GM19467 (cell line): ENCODE measurements around the gene PDE9A.

Source experiments
- ATAC-seq: cut with Tn5 transposase; IDR thresholded peaks from one replicate; pipeline ENCODE4 v1.9.1; 2021; ENCODE audit warnings: mild to moderate bottlenecking, moderate library complexity; ENCODE audit not compliant: unreplicated experiment

Gene PDE9A

GRCh38 chr21:42767561-42767835, 114.1 kb downstream of the PDE9A start:
- no peak for ATAC-seq

- ATAC-seq: no peak
Observed at GRCh38 chr21:42768324-42769121, 115.1 kb downstream of the PDE9A start.

DNA sequence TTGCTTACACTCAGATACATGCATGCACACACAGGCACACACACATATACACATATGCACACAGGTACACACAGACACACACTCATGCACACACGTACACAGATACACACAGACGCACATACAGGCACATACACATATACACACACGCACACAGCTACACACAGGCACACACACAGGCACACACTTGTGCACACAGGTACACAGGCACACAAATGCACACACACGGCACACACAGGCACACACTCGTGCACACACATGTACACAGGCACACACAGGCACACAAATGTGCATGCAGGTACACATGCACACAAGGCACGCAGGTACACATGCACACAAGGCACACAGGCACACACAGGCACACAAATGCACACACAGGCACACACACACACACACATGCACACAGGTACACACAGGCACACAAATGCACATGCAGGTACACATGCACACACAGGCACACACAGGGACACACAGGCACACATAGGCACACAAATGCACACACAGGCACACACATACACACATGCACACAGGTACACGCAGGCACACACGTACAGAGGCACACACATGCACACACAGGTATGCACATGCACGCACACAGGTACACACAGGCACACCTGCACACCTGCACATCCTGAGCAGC, 115.9 kb downstream of the PDE9A start:
- no peak for ATAC-seq

DNA sequence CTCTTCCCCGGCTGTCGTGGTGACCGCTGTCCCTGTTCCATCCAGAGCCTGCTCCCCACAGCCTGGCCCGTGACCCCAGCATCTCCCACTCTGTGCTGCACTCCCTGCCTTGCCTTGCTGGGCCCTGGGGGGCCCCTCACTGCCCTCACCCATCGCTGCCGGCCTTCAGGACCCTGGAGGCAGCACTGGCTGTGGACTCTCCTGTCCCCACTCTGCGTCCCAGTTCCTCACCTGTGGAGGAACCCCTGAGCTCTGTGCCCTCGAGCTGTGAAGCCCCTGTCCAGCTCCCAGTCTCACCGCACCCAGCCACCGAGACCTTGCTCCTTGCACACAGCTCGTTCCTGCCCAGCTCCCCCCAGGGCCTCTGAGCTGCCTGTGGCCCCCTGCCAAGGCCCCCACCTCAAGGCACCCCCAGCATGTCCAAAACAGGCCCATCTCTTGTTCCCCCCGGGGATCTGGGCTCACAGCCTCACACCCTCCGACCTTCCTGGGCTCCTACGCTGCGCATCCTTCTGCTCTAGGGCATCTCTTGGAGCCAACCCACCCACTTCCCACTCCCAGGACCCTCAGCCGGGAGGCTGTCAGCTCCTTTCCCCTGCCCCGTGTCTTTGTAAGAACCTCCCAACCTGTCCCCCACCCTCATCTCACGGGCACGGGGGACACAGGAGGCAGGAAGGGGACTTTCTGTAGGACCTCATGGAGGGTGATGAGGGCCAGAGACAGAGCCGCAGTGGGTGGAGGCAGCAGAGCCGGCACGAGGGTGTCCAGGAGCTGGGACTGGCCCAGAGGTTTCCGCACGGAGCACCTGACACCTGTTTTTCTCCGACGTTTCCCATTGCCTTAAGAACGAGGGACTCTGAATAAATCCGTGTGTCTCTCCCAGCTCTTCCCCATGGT, 116.6 kb downstream of the PDE9A start:
- ATAC-seq: no peak

- ATAC-seq: no peak
Observed at GRCh38 chr21:42770717-42771502, 117.5 kb downstream of the PDE9A start.

DNA sequence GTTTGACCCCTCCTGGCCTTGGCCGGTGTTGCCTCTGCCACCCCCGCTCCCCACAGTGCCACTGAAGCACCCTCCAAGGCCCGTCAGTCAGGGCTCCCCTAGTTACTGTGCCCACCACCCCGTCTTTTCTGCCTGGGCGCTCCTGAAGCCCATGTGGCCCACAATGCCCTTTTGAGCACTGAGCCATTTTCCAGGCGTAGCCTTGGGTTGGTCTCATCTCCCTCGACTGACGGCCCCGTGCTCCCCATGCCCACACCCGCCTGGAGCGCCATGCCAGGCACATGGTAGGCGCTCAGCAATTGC, 118.0 kb downstream of the PDE9A start:
- no peak for ATAC-seq

DNA sequence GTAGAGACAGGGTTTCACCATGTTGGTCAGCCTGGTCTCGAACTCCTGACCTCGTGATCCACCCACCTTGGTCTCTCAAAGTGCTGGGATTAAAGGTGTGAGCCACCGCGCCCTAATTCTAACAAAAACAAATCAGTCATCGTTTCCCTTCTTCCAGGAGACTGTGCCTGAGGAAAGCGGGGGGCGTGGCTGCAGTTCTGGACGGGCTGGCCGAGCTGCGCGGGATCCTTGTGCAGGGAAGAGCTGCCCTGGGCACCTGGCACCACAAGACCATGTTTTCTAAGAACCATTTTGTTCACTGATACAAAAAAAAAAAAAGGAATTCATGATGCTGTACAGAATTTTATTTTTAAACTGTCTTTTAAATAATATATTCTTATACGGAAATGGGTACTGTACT, 121.7 kb downstream of the PDE9A start:
- no peak for ATAC-seq

- no peak for ATAC-seq
Observed at GRCh38 chr21:42775891-42776290, 122.5 kb downstream of the PDE9A start.

- no peak for ATAC-seq
Observed at GRCh38 chr21:42777064-42777756, 123.8 kb downstream of the PDE9A start.

GRCh38 chr21:42777757-42778344, 124.4 kb downstream of the PDE9A start:
- no peak for ATAC-seq

DNA sequence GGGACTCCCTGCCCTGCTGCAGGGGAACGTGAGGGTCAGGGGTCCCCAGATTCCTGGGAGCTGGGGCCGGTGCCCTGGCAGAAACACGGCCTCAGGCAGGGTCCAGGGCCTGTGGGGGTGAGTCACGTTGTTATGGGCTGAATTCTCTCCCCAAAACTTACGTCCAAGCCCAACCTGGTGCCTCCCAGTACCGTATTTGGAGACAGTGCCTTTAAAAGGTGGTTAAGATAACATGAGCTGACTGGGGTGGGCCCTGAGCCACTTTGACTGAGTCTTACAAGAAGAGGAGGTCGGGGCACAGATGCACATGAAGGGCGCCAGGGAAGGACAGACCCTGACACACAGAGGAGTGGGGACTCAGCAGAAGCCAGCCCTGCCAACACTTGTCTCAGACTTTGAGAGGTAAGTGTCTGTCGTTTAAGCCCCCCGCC, 126.0 kb downstream of the PDE9A start:
- ATAC-seq: no peak

- ATAC-seq: no peak
Observed at GRCh38 chr21:42780617-42781016, 127.2 kb downstream of the PDE9A start.

GRCh38 chr21:42781150-42781970, 127.9 kb downstream of the PDE9A start:
- no peak for ATAC-seq

GRCh38 chr21:42781971-42782722, 128.7 kb downstream of the PDE9A start:
- no peak for ATAC-seq

- ATAC-seq: no peak
Observed at GRCh38 chr21:42782723-42783242, 129.4 kb downstream of the PDE9A start.

DNA sequence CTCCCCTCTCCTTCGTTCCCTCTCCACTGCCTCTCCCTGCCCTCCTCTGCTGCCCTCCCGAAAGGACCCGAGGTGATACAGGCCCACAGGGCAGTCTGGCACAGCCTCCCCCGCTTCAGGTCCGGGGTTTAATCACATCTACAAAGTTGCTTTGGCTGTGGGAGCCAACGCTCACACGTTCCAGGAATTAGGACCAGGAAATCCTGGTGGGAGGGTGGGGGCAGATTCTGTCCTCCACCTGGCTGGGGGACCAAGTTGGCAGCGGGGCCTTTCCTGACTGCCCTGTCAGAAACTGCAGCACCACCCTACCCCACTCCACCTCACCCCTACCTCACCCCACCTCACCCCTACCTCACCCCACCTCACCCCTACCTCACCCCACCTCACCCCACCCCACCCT, 130.9 kb downstream of the PDE9A start:
- no peak for ATAC-seq

DNA sequence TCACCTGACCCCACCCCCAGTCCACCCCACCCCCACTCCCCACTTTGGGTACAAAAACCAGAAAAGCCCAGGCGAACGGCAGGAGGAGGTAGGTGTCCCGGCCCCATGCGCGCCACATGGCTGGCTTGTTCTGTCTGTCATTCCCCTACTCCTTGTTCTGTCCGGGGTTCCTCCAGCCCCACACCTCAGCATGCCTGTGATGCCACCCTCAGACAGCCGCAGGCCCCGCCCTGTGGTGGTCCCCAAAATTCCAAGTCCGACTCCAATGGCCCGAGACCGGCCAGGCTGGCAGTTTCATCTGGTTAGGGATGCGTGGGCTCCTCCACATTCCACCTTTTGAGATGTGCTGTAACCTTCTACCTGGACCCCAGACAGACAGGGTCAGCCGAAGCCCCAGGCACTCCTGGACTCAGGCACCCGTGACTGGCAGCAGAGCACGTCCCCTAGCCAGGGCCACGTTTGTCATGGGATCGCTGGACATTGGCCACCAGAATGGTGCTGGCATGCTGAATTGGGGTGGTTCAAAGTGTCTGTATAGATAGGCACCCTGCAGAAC, 131.6 kb downstream of the PDE9A start:
- no peak for ATAC-seq
